H1 (cell line): ENCODE measurements around the gene ESPNL. TPM values are rescaled to one million over a fixed set of nuclear protein-coding genes. Genes with fewer than 3 reads are reported as not detected.

Experiments
- CTCF ChIA-PET: fragments of 300-600 bp; sonication (Branson Sonifier 250); formaldehyde crosslinking; loops from one replicate; lab custom pipeline; 2021; ENCODE audit not compliant: partially characterized antibody; lab: Charles Lee
- POLR2A ChIA-PET: fragments of 300-600 bp; sonication (Branson Sonifier 250); formaldehyde crosslinking; loops from one replicate; lab custom pipeline; 2021; ENCODE audit warnings: inconsistent platforms; ENCODE audit not compliant: partially characterized antibody; lab: Charles Lee
- DNase-seq, 2 experiments: peaks; one replicate each; pipeline versions ENCODE4 v3.0.0 to v3.0.0-alpha.2; 2010 to 2022; ENCODE audit warnings: low spot score in 2 of 2, low read depth in 1 of 2, mixed read lengths in 1 of 2
- FAIRE-seq: peaks from 2 replicates; lab custom pipeline; 2011; peaks lifted over from hg19 to GRCh38; lab: Jason Lieb, UNC
- H2AFZ ChIP-seq: 2 replicates; pipeline ENCODE4 v1.8.1; 2012; ENCODE audit warnings: low read length, inconsistent platforms
- H2AK5ac ChIP-seq: 2 replicates; pipeline ENCODE4 v1.6.1; 2013; ENCODE audit warnings: low read depth, low read length
- H2BK120ac ChIP-seq: replicated peaks from 2 replicates; pipeline ENCODE3; 2013; ENCODE audit warnings: low read depth, low read length, inconsistent platforms
- H2BK12ac ChIP-seq: 2 replicates; pipeline ENCODE4 v1.6.1; 2013; ENCODE audit warnings: low read depth, low read length
- H2BK15ac ChIP-seq: 2 replicates; pipeline ENCODE4 v1.6.1; 2013; ENCODE audit warnings: low read length
- H2BK20ac ChIP-seq: 2 replicates; pipeline ENCODE4 v1.6.1; 2013; ENCODE audit warnings: low read length
- H2BK5ac ChIP-seq: 2 replicates; pipeline ENCODE4 v1.6.1; 2013; ENCODE audit warnings: low read depth, low read length
- H3K14ac ChIP-seq: 2 replicates; pipeline ENCODE4 v1.6.1; 2013; ENCODE audit warnings: inconsistent platforms; ENCODE audit not compliant: insufficient read length
- H3K18ac ChIP-seq: 2 replicates; pipeline ENCODE4 v1.6.1; 2013; ENCODE audit warnings: low read length; ENCODE audit errors: extremely low read depth
- H3K23ac ChIP-seq: 2 replicates; pipeline ENCODE4 v1.6.1; 2013; ENCODE audit warnings: inconsistent platforms; ENCODE audit not compliant: insufficient read length
- H3K23me2 ChIP-seq: 2 replicates; pipeline ENCODE4 v1.6.1; 2013; ENCODE audit warnings: low read depth, low read length
- H3K27ac ChIP-seq: 2 replicates; pipeline ENCODE4 v1.6.1; 2011; ENCODE audit warnings: low read depth, low read length, inconsistent platforms
- H3K27me3 ChIP-seq, 4 experiments: replicated peaks in 1 of 4; 1 replicate in 1 of 4; 2 replicates in 3 of 4; pipeline versions ENCODE4 v1.6.1 to v1.8.1; 2011 to 2013; ENCODE audit warnings: low read length in 3 of 4, mild to moderate bottlenecking in 3 of 4, inconsistent platforms in 2 of 4, mixed read lengths in 2 of 4, moderate library complexity in 1 of 4; ENCODE audit not compliant: control insufficient read depth in 3 of 4, insufficient read depth in 3 of 4; ENCODE audit errors: extremely low read depth in 1 of 4
- H3K36me3 ChIP-seq, 4 experiments: 2 replicates each; pipeline versions ENCODE4 v1.6.1 to v1.8.1; 2011 to 2013; ENCODE audit warnings: mild to moderate bottlenecking in 4 of 4, low read length in 3 of 4, moderate library complexity in 2 of 4, control low read depth in 1 of 4, inconsistent platforms in 1 of 4; ENCODE audit not compliant: insufficient read depth in 4 of 4, control insufficient read depth in 2 of 4
- H3K4ac ChIP-seq: replicated peaks from 2 replicates; pipeline ENCODE3; 2013; ENCODE audit warnings: low read length, low read depth, mixed read lengths, inconsistent platforms; ENCODE audit not compliant: insufficient read length
- H3K4me1 ChIP-seq, 4 experiments: replicated peaks in 1 of 4; 1 replicate in 1 of 4; 2 replicates in 3 of 4; pipeline versions ENCODE4 v1.6.1 to v1.8.1; 2011 to 2013; ENCODE audit warnings: low read length in 3 of 4, inconsistent platforms in 2 of 4, mixed read lengths in 1 of 4; ENCODE audit not compliant: insufficient read depth in 4 of 4, control insufficient read depth in 3 of 4
- H3K4me2 ChIP-seq, 2 experiments: 2 replicates each; pipeline versions ENCODE4 v1.6.1 to v1.8.1; 2011 to 2013; ENCODE audit warnings: low read depth in 2 of 2, low read length in 2 of 2, control low read depth in 1 of 2, inconsistent platforms in 1 of 2, mild to moderate bottlenecking in 1 of 2; ENCODE audit not compliant: insufficient read depth in 1 of 2
- H3K4me3 ChIP-seq, 4 experiments: fragments of 200-600, 300-600 bp in 1 of 4; sonication (generic), shearing (Covaris generic), sonication (Bioruptor Twin) in 1 of 4; 2 replicates each; pipeline versions ENCODE4 v1.5.1 to v1.8.1; 2011 to 2016; ENCODE audit warnings: low read length in 4 of 4, low read depth in 3 of 4, control low read depth in 2 of 4, inconsistent platforms in 2 of 4, mild to moderate bottlenecking in 2 of 4, mixed read lengths in 1 of 4, moderate library complexity in 1 of 4; ENCODE audit not compliant: insufficient read depth in 2 of 4; ENCODE audit errors: extremely low read depth in 1 of 4
- H3K56ac ChIP-seq: replicated peaks from 2 replicates; pipeline ENCODE3; 2013; ENCODE audit warnings: low read depth, mild to moderate bottlenecking, mixed read lengths, low read length, inconsistent platforms; ENCODE audit not compliant: insufficient read length
- H3K79me1 ChIP-seq: 2 replicates; pipeline ENCODE4 v1.6.1; 2013; ENCODE audit warnings: low read depth, low read length, control low read depth
- H3K79me2 ChIP-seq, 2 experiments: 2 replicates each; pipeline versions ENCODE4 v1.6.1 to v1.8.1; 2012 to 2013; ENCODE audit warnings: low read length in 2 of 2, mild to moderate bottlenecking in 2 of 2, inconsistent platforms in 1 of 2; ENCODE audit not compliant: insufficient read depth in 2 of 2, control insufficient read depth in 1 of 2
- H3K9ac ChIP-seq, 4 experiments: replicated peaks in 1 of 4; 1 replicate in 1 of 4; 2 replicates in 3 of 4; pipeline versions ENCODE4 v1.6.1 to v1.8.1; 2011 to 2013; ENCODE audit warnings: low read depth in 3 of 4, low read length in 3 of 4, control low read depth in 2 of 4, mild to moderate bottlenecking in 2 of 4, moderate library complexity in 2 of 4, inconsistent platforms in 1 of 4; ENCODE audit errors: extremely low read depth in 1 of 4
- H3K9me3 ChIP-seq, 2 experiments: 2 replicates each; pipeline versions ENCODE4 v1.6.1 to v1.8.1; 2012 to 2013; ENCODE audit warnings: mild to moderate bottlenecking in 2 of 2, moderate library complexity in 2 of 2, control low read depth in 1 of 2, inconsistent platforms in 1 of 2, low read depth in 1 of 2, low read length in 1 of 2, mixed read lengths in 1 of 2; ENCODE audit not compliant: insufficient read depth in 2 of 2
- H4K20me1 ChIP-seq, 2 experiments: replicated peaks in 1 of 2; 2 replicates each; pipeline versions ENCODE3 to v1.8.1; 2011 to 2013; ENCODE audit warnings: inconsistent platforms in 2 of 2, low read length in 2 of 2, mild to moderate bottlenecking in 1 of 2; ENCODE audit not compliant: insufficient read depth in 2 of 2, control insufficient read depth in 1 of 2
- H4K5ac ChIP-seq: 2 replicates; pipeline ENCODE4 v1.6.1; 2013; ENCODE audit warnings: low read length, low read depth, mixed read lengths, inconsistent platforms; ENCODE audit not compliant: insufficient read length
- H4K8ac ChIP-seq: 2 replicates; pipeline ENCODE4 v1.8.0; 2013; ENCODE audit warnings: mild to moderate bottlenecking, moderate library complexity, low read length, inconsistent platforms; ENCODE audit not compliant: insufficient read depth; ENCODE audit errors: extremely low read depth
- H4K91ac ChIP-seq: replicated peaks from 2 replicates; pipeline ENCODE3; 2013; ENCODE audit warnings: low read length, mixed read lengths, inconsistent platforms; ENCODE audit not compliant: insufficient read length
- SIN3A ChIP-seq, 2 experiments: IDR thresholded peaks in 1 of 2; conservative IDR thresholded peaks in 1 of 2; 2 replicates each; pipeline ENCODE4 v1.6.1; 2011 to 2012; ENCODE audit warnings: low read length in 2 of 2, improper control_type of control experiment in 1 of 2, low read depth in 1 of 2, mild to moderate bottlenecking in 1 of 2
- TEAD4 ChIP-seq: IDR thresholded peaks from 2 replicates; pipeline ENCODE4 v1.6.1; 2012; ENCODE audit warnings: low read depth, low read length, inconsistent platforms, mixed read lengths
- polyA plus RNA-seq, 7 experiments: library from polyadenylated mRNA; depleted of rRNA in 3 of 7; stranded (reverse) in 5 of 7; unstranded in 2 of 7; fragments of >200 nt in 5 of 7; fragments of 200-250 nt in 2 of 7; gene quantifications; 1 replicate in 5 of 7; 2 replicates in 1 of 7; 4 replicates in 1 of 7; pipeline versions ENCODE4 v1.2.1 to v1.2.3, GENCODE V29; 2011 to 2013; ENCODE audit warnings: missing spikeins in 2 of 7, mixed read lengths in 2 of 7
- total RNA-seq: library from RNA; stranded (reverse); fragmentation: NEBNext Ultra II Directional; extraction: Animal tissue kit (Norgen Biotek cat#: 25700); gene quantifications from 2 replicates; pipeline ENCODE4 v1.2.1, GENCODE V29; 2021

Gene ESPNL
- total and polyA plus RNA-seq, 2 of the 8 experiments (the other 6 are each of a cell fraction or from before 2014, with no cell fraction given): 0.68 to 1.3 TPM

GRCh38 chr2:238075397-238075796 is 24.7 kb upstream of the ESPNL start:
- Histone ChIP-seq H3K18ac (no peak overlapping the region), H2AK5ac (no peak overlapping the region), H3K14ac (no peak overlapping the region), H2AFZ (no peak overlapping the region), H3K9ac (no peak overlapping the region), H3K23me2 (no peaks in the 10 kb centered on the region), H3K56ac (no peak overlapping the region), H2BK12ac (no peak overlapping the region), H3K79me2 (peaks cover 0 to 58% of the 10 kb centered on the region in 2 experiments; a peak in 2 of 4 replicates), H2BK5ac (no peak overlapping the region), H3K4me2 (no peak overlapping the region), H4K20me1 (peaks cover 0 to 2% of the 10 kb centered on the region in 2 experiments), H3K4me3 (no peak overlapping the region), H3K4ac (no peak overlapping the region), H2BK20ac (no peak overlapping the region), H3K27ac (no peak overlapping the region), H3K36me3 (peaks cover 5 to 48% (median 15%) of the 10 kb centered on the region in 4 experiments; a peak in 7 of 8 replicates), H4K91ac (no peak overlapping the region), H3K9me3 (no peaks in the 10 kb centered on the region), H4K8ac (no peak overlapping the region), H3K27me3 (no peaks in the 10 kb centered on the region), H2BK120ac (no peak overlapping the region), H4K5ac (no peak overlapping the region), H3K4me1 (no peaks in the 10 kb centered on the region; a peak in 1 of 7 replicates), H3K79me1 (no peaks in the 10 kb centered on the region), H2BK15ac (no peak overlapping the region), H3K23ac (no peak overlapping the region)
- ChIA-PET CTCF (interaction anchor here (1.1 kb wide), 1 partner anchor 59 kb away, joined by 3 read pairs; no protein-coding TSS in a partner anchor), POLR2A (interaction anchor here (1.0 kb wide), 1 partner anchor 14 kb away, joined by 5 read pairs; no protein-coding TSS in a partner anchor)
- FAIRE-seq (no peak), DNase-seq (no peak)
- TF ChIP-seq TEAD4: no peak
- TF ChIP-seq SIN3A (conservative IDR thresholded peaks at IDR 0.05 in 1 of 2, IDR thresholded peaks at IDR 0.05 in 1 of 2; ENCODE audit: low read depth in 1 of 2, low read length in 2 of 2): no peak
- TF ChIP-seq, all 59 proteins: peak for 0
